ENCODE results near the gene GRIA3. TPM values are rescaled to one million over a fixed set of nuclear protein-coding genes. Genes with fewer than 3 reads are reported as not detected.

GRIA3 gene
- total RNA-seq, 2 experiments from 2014 or later = not detected

- BruUV-seq (replicated peaks) = no TSS peak
- Histone ChIP-seq H3K4me2 (ENCODE audit: low read length) (no peak overlapping the region), H3K9me3 (ENCODE audit: low read length) (no peaks in the 10 kb centered on the region), H3K79me2 (ENCODE audit: insufficient read depth, low read depth, low read length) (no peaks in the 10 kb centered on the region), H3K36me3 (ENCODE audit: insufficient read depth, low read length) (no peaks in the 10 kb centered on the region), H3K4me1 (ENCODE audit: insufficient read depth, low read length, poor library complexity, severe bottlenecking) (no peaks in the 10 kb centered on the region), H3K27ac (ENCODE audit: low read depth, low read length, poor library complexity, severe bottlenecking) (no peak overlapping the region), H2AFZ (ENCODE audit: low read length) (no peak overlapping the region), H3K4me3 (ENCODE audit: low read depth, low read length, poor library complexity, severe bottlenecking) (no peak overlapping the region), H4K20me1 (ENCODE audit: insufficient read depth, low read length) (no peaks in the 10 kb centered on the region), H3K9me2 (ENCODE audit: insufficient read depth, low read length) (no peaks in the 10 kb centered on the region)
- no peak for DNase-seq (ENCODE audit: low spot score)
- no peak for TF ChIP-seq EZH2phosphoT487 (IDR thresholded peaks at IDR 0.05; ENCODE audit: borderline replicate concordance, low read depth, low read length)
- no peak for TF ChIP-seq CTCF (conservative IDR thresholded peaks at IDR 0.05; ENCODE audit: low read length)
- POLR2A ChIA-PET = no interaction called here
- intact Hi-C loops (cut with micrococcal nuclease; ENCODE audit: unreplicated experiment) = no loop called here
- CTCF ChIA-PET (ENCODE audit: unreplicated experiment) = no interaction called here
These were observed 129.4 kb downstream of the GRIA3 start for GRCh38 chrX:123313486-123313885.

GRCh38 chrX:123320622-123321021, 136.5 kb downstream of the GRIA3 start:
- Histone ChIP-seq H2AFZ (ENCODE audit: low read length) (no peak overlapping the region), H3K4me1 (ENCODE audit: insufficient read depth, low read length, poor library complexity, severe bottlenecking) (no peaks in the 10 kb centered on the region), H3K79me2 (ENCODE audit: insufficient read depth, low read depth, low read length) (no peaks in the 10 kb centered on the region), H4K20me1 (ENCODE audit: insufficient read depth, low read length) (no peaks in the 10 kb centered on the region), H3K9me3 (ENCODE audit: low read length) (no peaks in the 10 kb centered on the region), H3K4me2 (ENCODE audit: low read length) (no peak overlapping the region), H3K36me3 (ENCODE audit: insufficient read depth, low read length) (no peaks in the 10 kb centered on the region), H3K27ac (ENCODE audit: low read depth, low read length, poor library complexity, severe bottlenecking) (no peak overlapping the region), H3K4me3 (ENCODE audit: low read depth, low read length, poor library complexity, severe bottlenecking) (no peak overlapping the region), H3K9me2 (ENCODE audit: insufficient read depth, low read length) (no peaks in the 10 kb centered on the region)
- no peak for DNase-seq (ENCODE audit: low spot score)
- intact Hi-C loops (cut with micrococcal nuclease; ENCODE audit: unreplicated experiment) = no loop called here
- POLR2A ChIA-PET = no interaction called here
- TF ChIP-seq EZH2phosphoT487 (IDR thresholded peaks at IDR 0.05; ENCODE audit: borderline replicate concordance, low read depth, low read length) (no peak), CTCF (conservative IDR thresholded peaks at IDR 0.05; ENCODE audit: low read length) (no peak)
- CTCF ChIA-PET (ENCODE audit: unreplicated experiment) = no interaction called here
- BruUV-seq (replicated peaks) = no TSS peak

- H2AFZ ChIP-seq (ENCODE audit: low read length) = no peak overlapping the region
- ChIA-PET CTCF (ENCODE audit: unreplicated experiment) (no interaction called here), POLR2A (no interaction called here)
- no TSS peak for BruUV-seq (replicated peaks)
- no peak overlapping the region for H3K4me2 ChIP-seq (ENCODE audit: low read length)
- no peaks in the 10 kb centered on the region for H3K79me2 ChIP-seq (ENCODE audit: insufficient read depth, low read depth, low read length)
- no peaks in the 10 kb centered on the region for H4K20me1 ChIP-seq (ENCODE audit: insufficient read depth, low read length)
- no peaks in the 10 kb centered on the region for H3K4me1 ChIP-seq (ENCODE audit: insufficient read depth, low read length, poor library complexity, severe bottlenecking)
- TF ChIP-seq EZH2phosphoT487 (IDR thresholded peaks at IDR 0.05; ENCODE audit: borderline replicate concordance, low read depth, low read length) = no peak
- no peak for TF ChIP-seq CTCF (conservative IDR thresholded peaks at IDR 0.05; ENCODE audit: low read length)
- H3K4me3 ChIP-seq (ENCODE audit: low read depth, low read length, poor library complexity, severe bottlenecking) = no peak overlapping the region
- H3K36me3 ChIP-seq (ENCODE audit: insufficient read depth, low read length) = no peaks in the 10 kb centered on the region
- DNase-seq (ENCODE audit: low spot score) = no peak
- intact Hi-C loops (cut with micrococcal nuclease; ENCODE audit: unreplicated experiment) = no loop called here
- H3K9me2 ChIP-seq (ENCODE audit: insufficient read depth, low read length) = no peaks in the 10 kb centered on the region
- H3K9me3 ChIP-seq (ENCODE audit: low read length) = no peaks in the 10 kb centered on the region
- H3K27ac ChIP-seq (ENCODE audit: low read depth, low read length, poor library complexity, severe bottlenecking) = no peak overlapping the region
These were observed 138.5 kb downstream of the GRIA3 start for GRCh38 chrX:123322536-123322935.

Data from OCI-LY7 (cell line).